ENCODE data around the gene ZNF444.
"Not testable (repeated sequence)": the region's sequence is repeated elsewhere in the genome, so short reads cannot be mapped to it uniquely, and the experiment has no call there.

Gene ZNF444

GRCh38 chr19:56103027-56103614 is 38.0 kb upstream of the ZNF444 start:
- Mint-ChIP-seq H3K9me3 (no peaks in the 10 kb centered on the region), H3K4me3 (no peak overlapping the region), H3K4me1 (peaks cover 30% of the 10 kb centered on the region), H3K27ac (no peak overlapping the region), H3K36me3 (peaks cover 32% of the 10 kb centered on the region)
- ATAC-seq (no peak), DNase-seq (ENCODE audit: low spot score in 2 of 2) (no peak)

GRCh38 chr19:56104423-56104822 is 36.7 kb upstream of the ZNF444 start:
- Mint-ChIP-seq H3K36me3 (peaks cover 33% of the 10 kb centered on the region), H3K4me3 (no peak overlapping the region), H3K4me1 (peaks cover 37% of the 10 kb centered on the region), H3K9me3 (no peaks in the 10 kb centered on the region), H3K27ac (no peak overlapping the region)
- DNase-seq (ENCODE audit: low spot score in 2 of 2) (no peak), ATAC-seq (no peak)

GRCh38 chr19:56105090-56105701 is 35.9 kb upstream of the ZNF444 start:
- peaks cover 37% of the 10 kb centered on the region for H3K4me1 Mint-ChIP-seq
- ATAC-seq (peak; percentile 50), DNase-seq (ENCODE audit: low spot score in 2 of 2) (no peak)
- no peaks in the 10 kb centered on the region for H3K9me3 Mint-ChIP-seq
- no peak overlapping the region for H3K27ac Mint-ChIP-seq
- H3K4me3 Mint-ChIP-seq: no peak overlapping the region
- H3K36me3 Mint-ChIP-seq: peaks cover 28% of the 10 kb centered on the region

GRCh38 chr19:56105831-56106396 is 35.2 kb upstream of the ZNF444 start:
- not testable (repeated sequence) for DNase-seq (ENCODE audit: low spot score in 2 of 2); ATAC-seq; H3K9me3 Mint-ChIP-seq; H3K4me3 Mint-ChIP-seq
- Mint-ChIP-seq H3K27ac (peak overlapping the region; percentile 52), H3K36me3 (peaks cover 27% of the 10 kb centered on the region), H3K4me1 (peaks cover 37% of the 10 kb centered on the region)

GRCh38 chr19:56106397-56106849 is 34.7 kb upstream of the ZNF444 start:
- H3K4me1 Mint-ChIP-seq: peaks cover 38% of the 10 kb centered on the region
- H3K4me3 Mint-ChIP-seq: no peak overlapping the region
- no peak for DNase-seq (ENCODE audit: low spot score in 2 of 2)
- H3K27ac Mint-ChIP-seq: peak overlapping the region; percentile 52
- H3K9me3 Mint-ChIP-seq: no peaks in the 10 kb centered on the region
- ATAC-seq: no peak
- H3K36me3 Mint-ChIP-seq: peaks cover 22% of the 10 kb centered on the region

GRCh38 chr19:56106993-56107392 is 34.1 kb upstream of the ZNF444 start:
- Mint-ChIP-seq H3K9me3 (no peaks in the 10 kb centered on the region), H3K4me1 (peaks cover 43% of the 10 kb centered on the region), H3K4me3 (no peak overlapping the region), H3K36me3 (peaks cover 16% of the 10 kb centered on the region), H3K27ac (peak overlapping the region; percentile 69)
- ATAC-seq: no peak
- no peak for DNase-seq (ENCODE audit: low spot score in 2 of 2)

GRCh38 chr19:56107626-56108351 is 33.3 kb upstream of the ZNF444 start:
- DNase-seq (ENCODE audit: low spot score in 2 of 2): no peak
- peak overlapping the region; percentile 79 for H3K27ac Mint-ChIP-seq
- H3K4me3 Mint-ChIP-seq: no peak overlapping the region
- peaks cover 12% of the 10 kb centered on the region for H3K36me3 Mint-ChIP-seq
- H3K9me3 Mint-ChIP-seq: no peaks in the 10 kb centered on the region
- peaks cover 51% of the 10 kb centered on the region for H3K4me1 Mint-ChIP-seq
- ATAC-seq: no peak

GRCh38 chr19:56108447-56109195 is 32.5 kb upstream of the ZNF444 start:
- H3K27ac Mint-ChIP-seq: peak overlapping the region; percentile 79
- ATAC-seq (no peak), DNase-seq (ENCODE audit: low spot score in 2 of 2) (no peak)

GRCh38 chr19:56109226-56109625 is 31.9 kb upstream of the ZNF444 start:
- Mint-ChIP-seq H3K36me3 (peaks cover 18% of the 10 kb centered on the region), H3K4me1 (peaks cover 65% of the 10 kb centered on the region), H3K27ac (no peak overlapping the region), H3K9me3 (no peaks in the 10 kb centered on the region), H3K4me3 (no peak overlapping the region)
- no peak for ATAC-seq
- DNase-seq (ENCODE audit: low spot score in 2 of 2): no peak

More at GRCh38 chr19:56108447-56109195, 32.5 kb upstream of the ZNF444 start:
- Mint-ChIP-seq H3K36me3 (peaks cover 18% of the 10 kb centered on the region), H3K4me1 (peaks cover 59% of the 10 kb centered on the region), H3K4me3 (no peak overlapping the region), H3K9me3 (no peaks in the 10 kb centered on the region)

- H3K27ac Mint-ChIP-seq: no peak overlapping the region
- DNase-seq (ENCODE audit: low spot score in 2 of 2): no peak
Observed at GRCh38 chr19:56110515-56111448, 30.3 kb upstream of the ZNF444 start.

GRCh38 chr19:56111601-56112312 is 29.3 kb upstream of the ZNF444 start:
- DNase-seq (ENCODE audit: low spot score in 2 of 2): no peak
- Mint-ChIP-seq H3K27ac (peak overlapping the region; percentile 70), H3K4me3 (peak overlapping the region; percentile 27), H3K36me3 (peaks cover 30% of the 10 kb centered on the region), H3K4me1 (peaks cover 59% of the 10 kb centered on the region), H3K9me3 (no peaks in the 10 kb centered on the region)
- peak; percentile 84 for ATAC-seq

More at GRCh38 chr19:56110515-56111448, 30.3 kb upstream of the ZNF444 start:
- Mint-ChIP-seq H3K36me3 (peaks cover 29% of the 10 kb centered on the region), H3K4me1 (peaks cover 64% of the 10 kb centered on the region), H3K4me3 (no peak overlapping the region), H3K9me3 (no peaks in the 10 kb centered on the region)
- ATAC-seq: no peak

- Mint-ChIP-seq H3K36me3 (peaks cover 26% of the 10 kb centered on the region), H3K4me1 (peaks cover 55% of the 10 kb centered on the region), H3K27ac (peak overlapping the region; percentile 70), H3K4me3 (peak overlapping the region; percentile 27), H3K9me3 (no peaks in the 10 kb centered on the region)
- DNase-seq (ENCODE audit: low spot score in 2 of 2) (no peak), ATAC-seq (no peak)
Observed at GRCh38 chr19:56112313-56112709, 28.8 kb upstream of the ZNF444 start.

GRCh38 chr19:56113074-56113632 is 27.9 kb upstream of the ZNF444 start:
- Mint-ChIP-seq H3K27ac (peak overlapping the region; percentile 70), H3K9me3 (no peaks in the 10 kb centered on the region), H3K36me3 (peaks cover 23% of the 10 kb centered on the region), H3K4me1 (peaks cover 59% of the 10 kb centered on the region), H3K4me3 (no peak overlapping the region)
- no peak for DNase-seq (ENCODE audit: low spot score in 2 of 2)
- no peak for ATAC-seq
